B cell (primary cell): ENCODE measurements around the gene KIF22.

Source experiments
- CTCF ChIP-seq: fragments of 200-600 bp; IDR thresholded peaks from one replicate; pipeline ENCODE4 v1.8.0; 2022; ENCODE audit warnings: antibody characterized with exemption, mild to moderate bottlenecking
- EZH2 ChIP-seq: IDR thresholded peaks from 2 replicates; pipeline ENCODE4 v1.6.1; 2012; ENCODE audit warnings: borderline replicate concordance, low read depth, mild to moderate bottlenecking, moderate library complexity, low read length; ENCODE audit not compliant: insufficient read depth, poor library complexity, severe bottlenecking

- no peak for TF ChIP-seq CTCF
- no peak for TF ChIP-seq EZH2
Observed at GRCh38 chr16:29811170-29811895, 20.8 kb downstream of the KIF22 start.
